Measurements from ENCODE around the gene GART. TPM values are rescaled to one million over a fixed set of nuclear protein-coding genes. Genes with fewer than 3 reads are reported as not detected.

Gene GART
- total RNA-seq, 4 donors from 2014 or later = 69.9 to 87.7 (median 77.3) TPM

DNA sequence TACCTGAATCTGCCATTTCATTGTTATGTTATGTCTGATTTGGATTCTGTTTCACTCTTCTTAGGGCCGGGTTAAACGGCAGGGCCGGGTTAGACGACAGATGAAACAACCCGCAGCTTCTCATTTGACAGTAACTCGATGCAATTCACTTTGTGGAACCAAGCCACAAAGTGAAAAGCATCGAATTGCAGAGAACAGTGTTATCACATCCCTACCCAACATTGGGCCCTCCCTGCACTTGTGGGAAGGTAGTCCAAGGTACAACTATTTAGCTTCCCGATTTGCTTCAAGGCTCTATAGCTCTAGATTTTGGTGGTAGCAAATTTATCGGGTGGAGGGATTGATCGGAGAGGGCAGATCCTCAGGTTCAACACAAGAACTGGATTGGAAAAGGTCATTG is 17.9 kb upstream of the GART start:
- H3K27ac ChIP-seq = no peak overlapping the region
- 96% methylated on average over 10 of the region's 10 CpGs for WGBS
- H3K36me3 ChIP-seq = peaks cover 73% of the 10 kb centered on the region
- H3K9me3 ChIP-seq = no peaks in the 10 kb centered on the region
- DNase-seq (ENCODE audit: low spot score in 2 of 2) = no peak
- no peak for TF ChIP-seq POLR2AphosphoS5 (IDR thresholded peaks at IDR 0.05)
- TF ChIP-seq, protein P1, sequence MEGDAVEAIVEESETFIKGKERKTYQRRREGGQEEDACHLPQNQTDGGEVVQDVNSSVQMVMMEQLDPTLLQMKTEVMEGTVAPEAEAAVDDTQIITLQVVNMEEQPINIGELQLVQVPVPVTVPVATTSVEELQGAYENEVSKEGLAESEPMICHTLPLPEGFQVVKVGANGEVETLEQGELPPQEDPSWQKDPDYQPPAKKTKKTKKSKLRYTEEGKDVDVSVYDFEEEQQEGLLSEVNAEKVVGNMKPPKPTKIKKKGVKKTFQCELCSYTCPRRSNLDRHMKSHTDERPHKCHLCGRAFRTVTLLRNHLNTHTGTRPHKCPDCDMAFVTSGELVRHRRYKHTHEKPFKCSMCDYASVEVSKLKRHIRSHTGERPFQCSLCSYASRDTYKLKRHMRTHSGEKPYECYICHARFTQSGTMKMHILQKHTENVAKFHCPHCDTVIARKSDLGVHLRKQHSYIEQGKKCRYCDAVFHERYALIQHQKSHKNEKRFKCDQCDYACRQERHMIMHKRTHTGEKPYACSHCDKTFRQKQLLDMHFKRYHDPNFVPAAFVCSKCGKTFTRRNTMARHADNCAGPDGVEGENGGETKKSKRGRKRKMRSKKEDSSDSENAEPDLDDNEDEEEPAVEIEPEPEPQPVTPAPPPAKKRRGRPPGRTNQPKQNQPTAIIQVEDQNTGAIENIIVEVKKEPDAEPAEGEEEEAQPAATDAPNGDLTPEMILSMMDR (IDR thresholded peaks at IDR 0.05) = no peak
- TF ChIP-seq EP300 (IDR thresholded peaks at IDR 0.05) = no peak
- TF ChIP-seq POLR2A (IDR thresholded peaks at IDR 0.05) = no peak
- peaks cover 11% of the 10 kb centered on the region for H3K4me1 ChIP-seq
- H3K27me3 ChIP-seq = no peaks in the 10 kb centered on the region
- H3K4me3 ChIP-seq = no peak overlapping the region

GRCh38 chr21:33558777-33559421 is 17.0 kb upstream of the GART start:
- Histone ChIP-seq H3K9me3 (no peaks in the 10 kb centered on the region), H3K4me1 (peaks cover 11% of the 10 kb centered on the region), H3K4me3 (no peak overlapping the region), H3K27me3 (no peaks in the 10 kb centered on the region), H3K27ac (no peak overlapping the region), H3K36me3 (peaks cover 77% of the 10 kb centered on the region)
- 87% methylated on average over 4 of the region's 4 CpGs for WGBS
- TF ChIP-seq, protein P1 (IDR thresholded peaks at IDR 0.05) = no peak
- TF ChIP-seq POLR2A (IDR thresholded peaks at IDR 0.05) (no peak), POLR2AphosphoS5 (IDR thresholded peaks at IDR 0.05) (no peak), EP300 (IDR thresholded peaks at IDR 0.05) (no peak)
- DNase-seq (ENCODE audit: low spot score in 2 of 2) = no peak

DNA sequence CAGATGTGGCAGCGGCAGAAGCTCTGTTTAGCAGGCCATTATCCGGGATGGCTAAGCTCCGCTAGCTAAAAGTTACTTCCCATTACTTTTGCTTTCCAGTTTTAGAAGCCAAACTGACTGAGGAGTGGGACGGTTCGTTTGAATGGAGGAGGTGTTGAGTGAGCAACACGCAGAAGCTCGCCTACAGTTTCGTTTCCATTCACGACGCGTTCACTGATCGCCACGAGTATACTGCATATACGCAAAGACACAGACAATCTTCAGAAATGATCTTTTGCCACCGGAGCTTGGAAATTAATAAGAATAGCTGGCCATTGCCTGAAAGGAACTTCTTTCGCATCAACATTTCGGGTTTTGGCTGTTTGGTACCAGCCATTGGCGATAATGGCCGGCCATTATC is 15.5 kb upstream of the GART start:
- H3K4me3 ChIP-seq = no peak overlapping the region
- peaks cover 87% of the 10 kb centered on the region for H3K36me3 ChIP-seq
- TF ChIP-seq, protein P1 (IDR thresholded peaks at IDR 0.05) = no peak
- TF ChIP-seq EP300 (IDR thresholded peaks at IDR 0.05) (no peak), POLR2A (IDR thresholded peaks at IDR 0.05) (no peak), POLR2AphosphoS5 (IDR thresholded peaks at IDR 0.05) (no peak)
- H3K27ac ChIP-seq = no peak overlapping the region
- H3K4me1 ChIP-seq = peaks cover 11% of the 10 kb centered on the region
- WGBS = 97% methylated on average over 19 of the region's 19 CpGs
- no peaks in the 10 kb centered on the region for H3K9me3 ChIP-seq
- DNase-seq (ENCODE audit: low spot score in 2 of 2) = no peak
- no peaks in the 10 kb centered on the region for H3K27me3 ChIP-seq

- Histone ChIP-seq H3K27me3 (no peaks in the 10 kb centered on the region), H3K27ac (no peak overlapping the region), H3K4me3 (no peak overlapping the region), H3K4me1 (peaks cover 11% of the 10 kb centered on the region), H3K36me3 (peaks cover 89% of the 10 kb centered on the region), H3K9me3 (no peaks in the 10 kb centered on the region)
- TF ChIP-seq, protein P1 (IDR thresholded peaks at IDR 0.05) = no peak
- TF ChIP-seq EP300 (IDR thresholded peaks at IDR 0.05) (no peak), POLR2AphosphoS5 (IDR thresholded peaks at IDR 0.05) (no peak), POLR2A (IDR thresholded peaks at IDR 0.05) (no peak)
- 95% methylated on average over 32 of the region's 32 CpGs for WGBS
- DNase-seq (ENCODE audit: low spot score in 2 of 2) = no peak
Observed at GRCh38 chr21:33554982-33555344, 13.0 kb upstream of the GART start.

DNA sequence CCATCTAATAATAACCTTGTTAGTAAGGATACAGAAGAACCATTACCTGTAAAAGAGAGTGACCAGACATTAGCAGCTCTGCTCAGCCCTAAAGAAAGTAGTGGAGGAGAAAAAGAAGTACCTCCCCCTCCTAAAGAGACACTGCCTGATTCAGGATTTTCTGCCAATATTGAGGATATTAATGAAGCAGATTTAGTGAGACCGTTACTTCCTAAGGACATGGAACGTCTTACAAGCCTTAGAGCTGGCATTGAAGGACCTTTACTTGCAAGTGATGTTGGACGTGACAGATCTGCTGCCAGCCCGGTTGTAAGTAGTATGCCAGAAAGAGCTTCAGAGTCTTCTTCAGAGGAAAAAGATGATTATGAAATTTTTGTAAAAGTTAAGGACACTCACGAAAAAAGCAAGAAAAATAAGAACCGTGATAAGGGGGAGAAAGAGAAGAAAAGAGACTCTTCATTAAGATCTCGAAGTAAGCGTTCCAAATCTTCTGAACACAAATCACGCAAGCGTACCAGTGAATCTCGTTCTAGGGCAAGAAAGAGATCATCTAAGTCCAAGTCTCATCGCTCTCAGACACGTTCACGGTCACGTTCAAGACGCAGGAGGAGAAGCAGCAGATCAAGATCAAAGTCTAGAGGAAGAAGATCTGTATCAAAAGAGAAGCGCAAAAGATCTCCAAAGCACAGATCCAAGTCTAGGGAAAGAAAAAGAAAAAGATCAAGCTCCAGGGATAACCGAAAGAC is 12.5 kb upstream of the GART start:
- Histone ChIP-seq H3K4me3 (no peak overlapping the region), H3K4me1 (peaks cover 11% of the 10 kb centered on the region), H3K36me3 (peaks cover 89% of the 10 kb centered on the region), H3K27me3 (no peaks in the 10 kb centered on the region), H3K9me3 (no peaks in the 10 kb centered on the region), H3K27ac (no peak overlapping the region)
- 93% methylated on average over 18 of the region's 18 CpGs for WGBS
- DNase-seq (ENCODE audit: low spot score in 2 of 2) = no peak
- TF ChIP-seq POLR2A (IDR thresholded peaks at IDR 0.05) (no peak), EP300 (IDR thresholded peaks at IDR 0.05) (no peak), POLR2AphosphoS5 (IDR thresholded peaks at IDR 0.05) (no peak)
- TF ChIP-seq, protein P1 (IDR thresholded peaks at IDR 0.05) = no peak

Measured in suprapubic skin (tissue), 4 donors.